OCI-M2 (cell line): Measurements from ENCODE around the gene MED8.
A peak's percentile ranks its signal among the peaks of the same experiment; 100 is the strongest.
"Not testable (repeated sequence)": the region's sequence is repeated elsewhere in the genome, so short reads cannot be mapped to it uniquely, and the experiment has no call there.

Source experiments
- DNase-seq: peaks from one replicate; lab custom pipeline; 2025; ENCODE audit not compliant: unreplicated experiment; lab: John Stamatoyannopoulos, UW

Gene MED8

GRCh38 chr1:43422995-43423671 is 33.5 kb upstream of the MED8 start:
- DNase-seq = no peak

- DNase-seq = no peak
Observed at GRCh38 chr1:43421976-43422750, 32.6 kb upstream of the MED8 start.

- no peak for DNase-seq
Observed at GRCh38 chr1:43421396-43421795, 31.8 kb upstream of the MED8 start.

- no peak for DNase-seq
Observed at GRCh38 chr1:43420874-43421273, 31.3 kb upstream of the MED8 start.

GRCh38 chr1:43419627-43420425 is 30.2 kb upstream of the MED8 start:
- DNase-seq = no peak

GRCh38 chr1:43418858-43419257 is 29.3 kb upstream of the MED8 start:
- no peak for DNase-seq

GRCh38 chr1:43415901-43416300 is 26.3 kb upstream of the MED8 start:
- DNase-seq = no peak

GRCh38 chr1:43414634-43415223 is 25.1 kb upstream of the MED8 start:
- peak; percentile 47 for DNase-seq

GRCh38 chr1:43413426-43413825 is 23.8 kb upstream of the MED8 start:
- DNase-seq = not testable (repeated sequence)

- DNase-seq = no peak
Observed at GRCh38 chr1:43410571-43410970, 21.0 kb upstream of the MED8 start.

GRCh38 chr1:43405876-43406234 is 16.3 kb upstream of the MED8 start:
- DNase-seq = no peak

- peak; percentile 44 for DNase-seq
Observed at GRCh38 chr1:43405219-43405875, 15.7 kb upstream of the MED8 start.

GRCh38 chr1:43404353-43404752 is 14.8 kb upstream of the MED8 start:
- no peak for DNase-seq

- DNase-seq = no peak
Observed at GRCh38 chr1:43402089-43402865, 12.7 kb upstream of the MED8 start.

- not testable (repeated sequence) for DNase-seq
Observed at GRCh38 chr1:43400441-43400840, 10.8 kb upstream of the MED8 start.

- no peak for DNase-seq
Observed at GRCh38 chr1:43398227-43398626, 8.6 kb upstream of the MED8 start.

- no peak for DNase-seq
Observed at GRCh38 chr1:43396059-43396458, 6.5 kb upstream of the MED8 start.

- no peak for DNase-seq
Observed at GRCh38 chr1:43395523-43395922, 5.9 kb upstream of the MED8 start.

GRCh38 chr1:43392702-43393101 is 3.1 kb upstream of the MED8 start:
- DNase-seq = no peak

- no peak for DNase-seq
Observed at GRCh38 chr1:43388613-43389012, 987 bp downstream of the MED8 start.
